Measurements from ENCODE around the gene JTB.
A peak's percentile ranks its signal among the peaks of the same experiment; 100 is the strongest.
"Not testable (repeated sequence)": the region's sequence is repeated elsewhere in the genome, so short reads cannot be mapped to it uniquely, and the experiment has no call there.

JTB gene

DNA sequence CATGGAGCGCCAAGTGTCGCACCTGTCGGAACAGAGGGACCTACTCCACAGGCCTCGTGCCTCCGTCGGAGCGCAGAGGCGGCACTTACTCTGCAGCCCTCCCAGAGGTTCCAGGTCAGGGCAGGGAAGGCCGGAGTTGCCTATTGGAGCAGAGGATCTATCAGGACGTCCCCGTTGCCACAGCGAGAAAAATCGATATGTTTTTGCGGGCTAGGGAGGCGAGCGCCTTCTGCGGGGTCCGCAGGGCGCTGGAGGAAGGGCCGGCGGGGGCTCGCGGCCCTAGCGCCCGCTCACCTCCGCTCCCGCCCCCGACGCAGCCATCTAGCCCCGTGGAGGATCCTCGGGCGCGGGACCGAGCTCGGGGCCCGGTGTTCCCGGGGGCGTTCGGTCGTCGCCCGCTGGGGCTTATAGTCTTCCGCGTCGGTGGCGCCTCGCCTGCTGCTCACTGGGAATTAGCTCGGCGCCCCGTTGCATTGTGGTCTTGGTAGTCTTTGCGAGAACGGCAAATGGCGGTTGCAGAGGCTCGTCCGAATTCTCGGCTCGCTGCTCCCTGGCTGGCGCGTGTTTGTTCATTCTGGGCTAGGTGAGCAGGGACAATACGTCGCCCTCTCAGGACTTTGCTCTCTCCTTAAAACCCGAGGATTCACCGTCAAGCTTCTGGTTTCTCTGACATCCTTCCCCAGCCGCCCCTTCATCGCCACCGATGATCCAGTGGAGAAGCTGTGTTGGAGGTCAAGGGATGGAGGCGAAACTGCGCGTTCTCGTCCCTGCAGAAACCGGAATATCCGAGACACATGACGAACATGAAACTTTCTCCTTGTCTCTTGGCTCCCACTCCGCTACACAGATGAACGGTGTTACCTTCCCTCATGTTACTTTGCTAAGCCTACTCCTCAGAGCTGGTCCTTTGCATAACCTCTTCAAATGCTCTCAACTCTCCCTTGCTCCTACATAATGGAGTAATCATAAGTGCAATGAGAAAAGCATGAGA is at the start of gene JTB:
Gene JTB (minus strand): TSS at position 425 of the 991 bp plus-strand sequence. CDS start 422 bp downstream, at position 3.
- DNase-seq: peak; percentile 96

- DNase-seq: no peak
Observed at GRCh38 chr1:154019940-154020339, 42.5 kb upstream of the JTB start.

- DNase-seq: no peak
Observed at GRCh38 chr1:154019269-154019668, 41.8 kb upstream of the JTB start.

- DNase-seq: no peak
Observed at GRCh38 chr1:154014154-154014907, 36.9 kb upstream of the JTB start.

- DNase-seq: not testable (repeated sequence)
Observed at GRCh38 chr1:154012543-154012942, 35.1 kb upstream of the JTB start.

GRCh38 chr1:154012129-154012528 is 34.7 kb upstream of the JTB start:
- DNase-seq: no peak

DNA sequence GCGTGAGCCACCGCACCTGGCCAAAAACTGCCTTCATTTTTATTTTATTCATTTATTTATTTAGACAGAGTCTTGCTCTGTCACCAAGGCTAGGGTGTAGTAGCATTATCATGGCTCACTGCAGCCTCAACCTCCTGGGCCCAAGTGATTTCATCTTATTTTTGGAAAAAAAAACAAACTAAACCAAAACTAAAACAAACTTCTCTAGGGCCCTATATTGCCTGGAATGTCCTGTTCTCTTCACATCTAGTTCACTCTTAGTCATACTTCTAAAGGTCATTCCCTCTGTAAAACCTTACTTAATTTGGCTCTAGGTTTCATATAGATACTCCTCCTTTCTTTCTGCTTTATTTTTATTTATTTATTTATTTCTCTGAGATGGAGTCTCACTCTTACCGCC is 28.7 kb upstream of the JTB start:
- DNase-seq: no peak

DNA sequence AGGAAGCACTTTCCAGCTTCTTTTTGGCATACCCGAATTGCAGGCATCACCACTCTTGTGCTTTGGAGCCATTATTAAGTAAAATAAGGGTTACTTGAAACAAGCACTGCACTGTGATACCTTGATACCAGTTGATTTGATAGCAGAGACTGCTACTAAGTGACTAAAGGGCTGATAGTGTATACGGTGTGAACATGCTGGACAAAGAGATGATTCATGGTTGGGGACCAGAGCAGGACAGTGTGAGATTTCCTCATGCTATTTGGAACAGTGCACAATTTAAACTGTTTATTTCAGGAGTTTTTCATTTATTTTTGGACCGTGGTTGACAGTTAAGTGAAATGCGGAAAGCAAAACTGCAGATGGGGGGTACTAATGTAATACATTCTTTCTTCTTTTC is 22.9 kb upstream of the JTB start:
- no peak for DNase-seq

- not testable (repeated sequence) for DNase-seq
Observed at GRCh38 chr1:153996882-153997281, 19.4 kb upstream of the JTB start.

DNA sequence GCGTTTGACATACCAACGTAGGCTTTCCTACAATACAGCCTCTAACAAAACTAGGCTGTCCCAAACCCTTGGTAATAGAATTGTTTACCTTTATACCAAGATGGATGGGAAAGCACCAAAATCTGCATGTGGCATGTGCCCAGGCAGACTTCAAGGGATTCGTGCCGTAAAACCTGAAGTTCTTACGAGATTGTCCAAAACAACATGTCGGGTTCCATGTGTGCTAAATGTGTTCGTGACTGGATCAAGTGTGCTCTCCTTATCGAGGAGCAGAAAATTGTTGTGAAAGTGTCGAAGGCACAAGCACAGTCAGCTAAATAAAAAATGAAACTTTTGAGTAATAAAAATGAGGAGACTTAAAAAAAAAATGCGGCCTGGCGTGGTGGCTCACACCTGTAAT is 18.2 kb upstream of the JTB start:
- no peak for DNase-seq

- no peak for DNase-seq
Observed at GRCh38 chr1:153995202-153995601, 17.7 kb upstream of the JTB start.

DNA sequence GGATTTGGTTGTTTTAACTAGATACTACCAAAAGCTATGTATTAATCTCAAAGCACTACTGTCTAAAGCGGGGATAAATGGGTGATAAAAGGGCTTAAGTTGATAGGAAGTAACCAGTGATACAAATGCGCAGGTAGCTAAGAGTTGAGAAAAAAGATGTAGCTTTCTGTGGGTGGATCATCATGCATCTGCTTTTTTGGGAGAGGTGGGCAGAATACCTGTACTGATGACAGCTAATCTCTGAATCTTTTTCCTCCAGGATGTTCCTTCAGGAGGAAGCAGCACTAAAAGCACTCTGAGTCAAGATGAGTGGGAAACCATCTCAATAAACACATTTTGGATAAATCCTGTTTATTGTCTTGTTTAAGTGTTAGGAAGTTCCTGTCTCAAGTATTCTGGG is 14.3 kb upstream of the JTB start:
- DNase-seq: no peak

- no peak for DNase-seq
Observed at GRCh38 chr1:153991151-153991630, 13.7 kb upstream of the JTB start.

DNA sequence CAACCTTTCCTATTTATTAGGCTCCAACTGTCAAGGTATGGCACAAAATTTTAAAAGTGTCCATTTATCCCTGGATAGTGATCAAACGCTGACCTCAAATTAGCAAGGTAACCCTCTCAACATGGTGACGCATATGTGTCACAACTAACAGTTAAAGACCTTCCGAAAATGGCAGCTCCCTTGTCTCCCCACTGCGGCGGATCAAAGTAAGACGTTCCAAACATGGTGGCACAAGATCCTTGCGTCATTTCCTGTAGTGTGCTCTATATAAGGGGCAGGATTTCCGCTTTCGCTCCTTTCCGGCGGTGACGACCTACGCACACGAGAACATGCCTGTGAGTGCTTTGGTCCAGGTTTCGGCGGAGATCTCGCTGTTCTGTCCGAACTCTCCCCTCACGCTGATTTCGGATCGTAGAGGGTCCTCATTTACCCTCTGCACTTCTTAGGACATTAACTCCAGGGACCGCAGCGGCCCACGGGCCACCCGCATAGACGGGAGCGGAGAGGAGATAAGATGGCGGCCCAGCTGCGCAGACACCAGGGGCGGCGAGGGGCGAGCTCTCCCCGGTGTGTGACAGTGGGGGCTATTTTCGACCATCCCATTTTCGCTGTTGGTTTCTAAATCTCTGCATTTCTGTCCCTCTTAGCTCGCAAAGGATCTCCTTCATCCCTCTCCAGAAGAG is 13.1 kb upstream of the JTB start, which contains the start of gene RPS27:
Gene RPS27 (plus strand): TSS at position 295 of the 683 bp plus-strand sequence. CDS start 35 bp downstream, at position 330.
- DNase-seq: peak; percentile 99

DNA sequence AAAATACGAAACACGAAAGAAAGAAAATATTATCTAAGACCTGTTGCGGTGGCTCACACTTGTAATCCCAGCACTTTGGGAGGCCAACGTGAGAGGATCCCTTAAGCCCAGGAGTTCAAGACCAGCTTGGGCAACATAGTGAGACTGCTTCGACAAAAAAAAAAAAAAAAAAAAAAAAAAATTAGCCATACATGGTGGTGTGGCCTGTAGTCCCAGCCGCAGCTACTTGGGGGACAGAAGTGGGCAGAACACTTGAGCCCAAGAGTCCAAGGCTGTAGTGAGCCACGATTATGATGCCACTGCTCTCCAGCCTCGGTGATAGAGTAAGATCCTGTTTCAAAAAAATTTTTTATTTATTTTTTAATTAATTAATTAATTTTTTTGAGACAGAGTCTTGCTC is 10.1 kb upstream of the JTB start:
- DNase-seq: no peak

- DNase-seq: peak; percentile 85
Observed at GRCh38 chr1:153985941-153986761, 8.7 kb upstream of the JTB start, which contains the start of gene RAB13. Gene RAB13 (minus strand): TSS chr1:153986339. CDS start chr1:153986236, 103 bp downstream.

GRCh38 chr1:153985341-153985912 is 8.0 kb upstream of the JTB start:
- peak; percentile 56 for DNase-seq

DNA sequence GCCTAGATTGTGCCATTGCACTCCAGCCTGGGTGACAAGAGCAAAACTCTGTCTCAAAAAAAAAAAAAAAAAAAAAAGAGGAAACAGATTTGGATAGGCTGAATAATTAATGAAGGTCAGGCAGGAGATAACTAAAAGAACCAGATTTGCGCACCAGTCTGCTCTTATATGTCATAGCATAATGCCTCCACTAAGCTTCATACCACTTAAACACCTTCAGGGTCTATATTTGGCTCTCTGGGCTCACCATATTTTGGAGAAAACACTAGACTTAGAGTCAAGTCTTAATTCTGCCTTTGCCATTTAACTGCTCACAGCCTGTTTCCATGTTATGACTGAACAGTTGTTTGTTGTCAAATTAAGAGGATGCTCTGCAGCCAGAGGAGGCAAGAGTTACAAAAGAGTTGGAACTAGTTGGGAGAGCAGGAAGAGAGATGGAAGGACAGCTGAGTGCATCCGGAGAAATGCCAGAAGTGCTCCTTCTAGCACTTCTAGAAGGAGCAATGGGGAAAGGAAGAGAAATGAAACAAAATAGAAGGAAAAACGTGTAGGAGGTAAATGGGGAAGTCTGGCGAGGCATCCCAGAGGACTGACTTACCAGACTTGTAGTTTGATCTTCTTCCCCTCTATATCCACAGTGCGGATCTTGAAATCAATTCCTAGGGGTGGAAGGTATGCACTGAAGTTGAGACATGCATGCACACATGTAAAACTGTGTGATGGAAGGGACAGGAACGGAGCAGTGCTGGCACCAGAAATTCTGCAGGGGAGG is 6.8 kb upstream of the JTB start:
- peak; percentile 5 for DNase-seq

- DNase-seq: not testable (repeated sequence)
Observed at GRCh38 chr1:153981735-153982134, 4.3 kb upstream of the JTB start.

DNA sequence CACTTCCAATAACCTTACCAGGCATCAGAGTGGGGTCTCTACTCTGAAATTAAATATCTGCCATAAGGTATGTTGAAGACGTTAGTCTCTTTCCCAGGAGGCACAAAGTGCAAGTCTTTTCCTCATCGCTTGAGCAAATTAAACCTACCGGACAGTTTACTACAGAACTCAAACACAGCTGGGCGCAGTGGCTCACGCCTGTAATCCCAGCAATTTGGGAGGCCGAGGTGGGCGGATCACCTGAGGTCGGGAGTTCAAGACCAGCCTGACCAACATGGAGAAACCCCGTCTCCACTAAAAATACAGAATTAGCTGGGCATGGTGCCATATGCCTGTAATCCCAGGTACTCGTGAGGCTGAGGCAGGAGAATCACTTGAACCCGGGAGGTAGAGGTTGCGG is 1.6 kb upstream of the JTB start:
- DNase-seq: not testable (repeated sequence)
